ENCODE results near the gene PTX3. TPM values are rescaled to one million over a fixed set of nuclear protein-coding genes. Genes with fewer than 3 reads are reported as not detected.

PTX3 gene
- 10 to 100 TPM; 26.0 to 93.1 (median 76.6) TPM for total RNA-seq

DNA sequence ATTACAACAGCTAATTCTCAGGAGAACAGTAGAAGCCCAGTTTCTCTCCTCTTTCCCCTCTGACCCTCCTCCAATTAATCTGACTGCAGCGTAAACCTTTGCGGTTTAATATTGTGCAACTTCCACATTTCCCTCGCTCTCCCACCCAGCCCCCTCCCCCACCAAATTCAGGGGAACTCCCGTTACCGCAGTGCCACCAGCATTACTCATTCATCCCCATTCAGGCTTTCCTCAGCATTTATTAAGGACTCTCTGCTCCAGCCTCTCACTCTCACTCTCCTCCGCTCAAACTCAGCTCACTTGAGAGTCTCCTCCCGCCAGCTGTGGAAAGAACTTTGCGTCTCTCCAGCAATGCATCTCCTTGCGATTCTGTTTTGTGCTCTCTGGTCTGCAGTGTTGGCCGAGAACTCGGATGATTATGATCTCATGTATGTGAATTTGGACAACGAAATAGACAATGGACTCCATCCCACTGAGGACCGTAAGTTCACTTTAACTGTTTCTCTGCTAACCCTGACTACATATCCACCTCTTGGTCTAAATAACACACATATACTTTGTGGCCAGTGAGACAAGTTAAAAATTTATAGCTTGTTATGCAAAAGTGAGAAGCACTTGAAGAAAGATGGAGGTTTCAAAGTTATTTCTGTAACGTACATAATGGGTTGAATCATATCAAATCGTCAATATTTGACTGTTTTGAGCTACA is at the start of gene PTX3:
Gene PTX3 (plus strand): TSS at position 268 of the 709 bp plus-strand sequence. CDS start 84 bp downstream, at position 352.
- TF ChIP-seq, protein P1, sequence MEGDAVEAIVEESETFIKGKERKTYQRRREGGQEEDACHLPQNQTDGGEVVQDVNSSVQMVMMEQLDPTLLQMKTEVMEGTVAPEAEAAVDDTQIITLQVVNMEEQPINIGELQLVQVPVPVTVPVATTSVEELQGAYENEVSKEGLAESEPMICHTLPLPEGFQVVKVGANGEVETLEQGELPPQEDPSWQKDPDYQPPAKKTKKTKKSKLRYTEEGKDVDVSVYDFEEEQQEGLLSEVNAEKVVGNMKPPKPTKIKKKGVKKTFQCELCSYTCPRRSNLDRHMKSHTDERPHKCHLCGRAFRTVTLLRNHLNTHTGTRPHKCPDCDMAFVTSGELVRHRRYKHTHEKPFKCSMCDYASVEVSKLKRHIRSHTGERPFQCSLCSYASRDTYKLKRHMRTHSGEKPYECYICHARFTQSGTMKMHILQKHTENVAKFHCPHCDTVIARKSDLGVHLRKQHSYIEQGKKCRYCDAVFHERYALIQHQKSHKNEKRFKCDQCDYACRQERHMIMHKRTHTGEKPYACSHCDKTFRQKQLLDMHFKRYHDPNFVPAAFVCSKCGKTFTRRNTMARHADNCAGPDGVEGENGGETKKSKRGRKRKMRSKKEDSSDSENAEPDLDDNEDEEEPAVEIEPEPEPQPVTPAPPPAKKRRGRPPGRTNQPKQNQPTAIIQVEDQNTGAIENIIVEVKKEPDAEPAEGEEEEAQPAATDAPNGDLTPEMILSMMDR (IDR thresholded peaks at IDR 0.05; ENCODE audit: low read depth): no peak

GRCh38 chr3:157387708-157388435 is 48.8 kb upstream of the PTX3 start:
- TF ChIP-seq, protein P1 (IDR thresholded peaks at IDR 0.05; ENCODE audit: low read depth): no peak

- TF ChIP-seq, protein P1 (IDR thresholded peaks at IDR 0.05; ENCODE audit: low read depth): no peak
Observed at GRCh38 chr3:157388976-157389375, 47.7 kb upstream of the PTX3 start.

- TF ChIP-seq, protein P1 (IDR thresholded peaks at IDR 0.05; ENCODE audit: low read depth): no peak
Observed at GRCh38 chr3:157390713-157391515, 45.7 kb upstream of the PTX3 start.

DNA sequence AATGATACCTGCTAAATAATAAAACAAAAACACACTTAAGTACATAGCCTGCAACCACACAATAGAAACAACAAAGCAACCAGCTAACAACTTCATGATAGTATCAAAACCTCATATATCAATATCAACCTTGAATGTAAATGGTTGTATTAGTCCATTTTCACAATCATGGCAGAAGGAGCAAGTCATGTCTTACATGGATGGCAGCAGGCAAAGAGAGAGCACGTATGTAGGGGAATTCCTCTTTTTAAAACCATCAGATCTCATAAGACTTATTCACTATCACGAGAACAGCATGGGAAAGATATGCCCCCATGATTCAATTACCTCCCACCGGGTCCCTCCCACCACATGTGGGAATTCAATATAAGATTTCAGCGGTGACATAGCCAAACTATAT is 44.5 kb upstream of the PTX3 start:
- TF ChIP-seq, protein P1 (IDR thresholded peaks at IDR 0.05; ENCODE audit: low read depth): no peak

DNA sequence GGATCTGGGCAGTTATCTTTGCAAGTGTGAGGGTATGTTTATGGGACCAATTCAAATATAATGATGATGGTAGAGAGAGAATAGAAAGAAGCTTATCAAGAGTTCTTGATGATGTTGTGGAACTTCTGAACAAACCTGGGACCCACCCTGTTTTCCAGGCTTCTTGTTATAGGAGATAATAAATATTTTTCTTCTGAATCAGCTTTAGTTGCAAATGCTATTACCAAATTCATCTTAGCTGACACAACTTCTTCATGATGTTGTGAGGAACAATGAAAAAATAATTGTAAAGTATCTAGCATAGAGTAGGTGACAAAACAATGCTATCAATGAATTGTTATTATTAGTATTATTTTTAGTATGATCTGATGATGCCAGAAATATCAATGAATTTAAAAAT is 43.5 kb upstream of the PTX3 start:
- TF ChIP-seq, protein P1 (IDR thresholded peaks at IDR 0.05; ENCODE audit: low read depth): no peak

DNA sequence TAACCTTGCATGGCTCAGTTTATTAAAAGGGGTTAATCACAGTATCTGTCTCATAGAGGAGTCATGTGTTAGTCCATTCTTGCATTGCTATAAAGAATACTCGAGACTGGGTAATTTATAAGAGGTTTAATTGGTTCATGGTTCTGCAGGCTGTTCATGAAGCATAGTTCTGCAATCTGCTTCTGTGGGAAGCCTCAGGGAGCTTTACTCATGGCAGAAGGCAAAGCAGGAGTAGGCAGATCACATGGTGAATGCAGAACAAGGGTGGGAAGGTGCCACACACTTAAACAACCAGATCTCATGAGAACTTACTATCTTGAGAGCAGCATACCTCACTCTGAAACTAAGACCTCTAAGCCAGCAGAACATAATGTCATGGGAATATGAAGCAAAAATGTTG is 42.2 kb upstream of the PTX3 start:
- TF ChIP-seq, protein P1 (IDR thresholded peaks at IDR 0.05; ENCODE audit: low read depth): no peak
